NCI-H345 treated with DMSO at 0.1 percent for 48 hours (cell line): Measurements from ENCODE around the gene GRID1.
"Not testable (repeated sequence)": the region's sequence is repeated elsewhere in the genome, so short reads cannot be mapped to it uniquely, and the experiment has no call there.

Experiments
- DNase-seq: peaks from one replicate; lab custom pipeline; 2025; ENCODE audit not compliant: unreplicated experiment; lab: John Stamatoyannopoulos, UW

Gene GRID1

GRCh38 chr10:86098187-86098881 is 268.3 kb downstream of the GRID1 start:
- no peak for DNase-seq

- DNase-seq = not testable (repeated sequence)
These were observed 271.5 kb downstream of the GRID1 start for GRCh38 chr10:86095061-86095460.

GRCh38 chr10:86092311-86092710 is 274.3 kb downstream of the GRID1 start:
- not testable (repeated sequence) for DNase-seq

GRCh38 chr10:86091216-86091615 is 275.4 kb downstream of the GRID1 start:
- DNase-seq = no peak

GRCh38 chr10:86090807-86091206 is 275.8 kb downstream of the GRID1 start:
- no peak for DNase-seq

- DNase-seq = no peak
These were observed 278.9 kb downstream of the GRID1 start for GRCh38 chr10:86087716-86088115.

- no peak for DNase-seq
These were observed 280.2 kb downstream of the GRID1 start for GRCh38 chr10:86086418-86086817.

- DNase-seq = no peak
These were observed 280.9 kb downstream of the GRID1 start for GRCh38 chr10:86085686-86086085.

GRCh38 chr10:86085136-86085535 is 281.5 kb downstream of the GRID1 start:
- DNase-seq = no peak

GRCh38 chr10:86084585-86084984 is 282.0 kb downstream of the GRID1 start:
- no peak for DNase-seq

GRCh38 chr10:86083664-86084175 is 282.9 kb downstream of the GRID1 start:
- DNase-seq = no peak

GRCh38 chr10:86083206-86083605 is 283.4 kb downstream of the GRID1 start:
- no peak for DNase-seq

GRCh38 chr10:86082556-86082955 is 284.0 kb downstream of the GRID1 start:
- DNase-seq = no peak

GRCh38 chr10:86079088-86079487 is 287.5 kb downstream of the GRID1 start:
- no peak for DNase-seq

GRCh38 chr10:86078639-86079035 is 288.0 kb downstream of the GRID1 start:
- DNase-seq = no peak

GRCh38 chr10:86077871-86078638 is 288.5 kb downstream of the GRID1 start:
- DNase-seq = no peak

- no peak for DNase-seq
These were observed 289.3 kb downstream of the GRID1 start for GRCh38 chr10:86077271-86077670.

- not testable (repeated sequence) for DNase-seq
These were observed 290.1 kb downstream of the GRID1 start for GRCh38 chr10:86076497-86076896.

- DNase-seq = no peak
These were observed 291.1 kb downstream of the GRID1 start for GRCh38 chr10:86075512-86075911.

- no peak for DNase-seq
These were observed 292.3 kb downstream of the GRID1 start for GRCh38 chr10:86074294-86074693.

- no peak for DNase-seq
These were observed 293.2 kb downstream of the GRID1 start for GRCh38 chr10:86073199-86073977.
